ENCODE results near the gene PARD6G.
A peak's percentile ranks its signal among the peaks of the same experiment; 100 is the strongest.

PARD6G gene

DNA sequence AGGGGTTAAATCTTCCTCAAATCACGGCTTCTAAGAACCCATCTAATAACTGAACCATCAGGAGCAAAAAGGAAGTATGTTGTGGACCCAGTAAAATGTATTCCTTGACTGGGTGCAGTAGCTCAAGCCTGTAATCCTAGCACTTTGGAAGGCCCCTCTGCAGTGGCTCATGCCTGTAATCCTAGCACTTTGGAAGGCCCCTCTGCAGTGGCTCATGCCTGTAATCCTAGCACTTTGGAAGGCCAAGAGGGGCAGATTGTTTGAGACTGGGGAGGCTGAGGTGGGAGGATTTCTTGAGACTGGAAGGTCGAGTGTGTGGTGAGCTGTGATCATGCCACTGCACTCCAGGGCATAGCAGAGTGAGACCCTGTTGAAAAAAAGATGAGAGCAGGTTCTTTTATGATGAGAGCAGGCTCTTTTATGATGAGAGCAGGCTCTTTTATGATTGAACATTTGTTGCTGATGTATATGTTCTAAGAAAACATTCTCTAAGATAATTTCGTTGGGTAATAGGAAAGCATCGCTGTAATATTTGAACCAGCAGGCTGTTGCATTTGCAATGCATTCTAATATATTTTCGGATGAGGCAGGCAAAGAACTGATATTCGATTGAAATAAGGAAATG lies 3.5 kb upstream of the PARD6G start:
- no peaks in the 10 kb centered on the region for H3K27me3 ChIP-seq (ENCODE audit: insufficient read depth, low read depth, severe bottlenecking)

DNA sequence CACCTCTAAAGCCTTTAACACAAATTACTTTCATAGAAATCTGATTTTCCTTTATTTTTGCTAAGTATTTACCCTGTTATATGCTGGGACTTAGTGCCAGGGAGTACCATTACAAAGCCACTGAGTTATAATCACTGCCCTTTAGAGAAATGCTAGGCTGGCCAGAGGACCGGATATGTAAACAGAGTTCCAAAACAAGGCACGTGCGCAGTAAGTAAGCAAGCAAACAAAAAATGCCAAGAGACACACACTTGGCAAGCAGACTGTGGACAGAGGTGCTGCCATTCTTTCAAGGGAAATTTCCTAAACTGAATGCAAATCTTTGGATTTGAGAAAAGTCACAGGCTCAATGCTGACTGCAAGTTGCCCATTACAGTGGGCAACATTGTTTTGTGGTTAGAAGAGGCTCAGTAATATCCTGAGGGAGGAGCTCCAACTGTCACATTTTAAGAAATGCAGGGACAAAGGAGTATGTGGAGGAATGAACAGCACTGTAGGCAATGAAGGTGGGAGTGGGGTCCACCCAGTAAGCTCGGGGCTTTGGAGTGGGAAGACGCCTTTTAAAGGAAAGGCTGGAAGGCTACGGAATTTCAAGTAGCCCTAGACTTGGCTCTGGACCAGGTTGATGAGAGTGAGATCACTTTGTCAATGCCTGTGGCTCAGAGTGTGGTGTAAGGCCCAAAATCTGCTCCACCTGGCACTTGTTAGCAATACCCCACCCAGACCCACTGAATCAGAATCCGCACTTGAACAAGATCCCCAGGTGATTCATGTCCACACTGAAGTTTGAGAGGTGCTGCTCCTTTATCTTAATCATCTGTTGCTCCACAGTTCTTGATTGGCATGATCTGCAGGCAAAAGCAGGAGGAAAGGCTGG lies 2.1 kb upstream of the PARD6G start:
- TF ChIP-seq, protein P1, sequence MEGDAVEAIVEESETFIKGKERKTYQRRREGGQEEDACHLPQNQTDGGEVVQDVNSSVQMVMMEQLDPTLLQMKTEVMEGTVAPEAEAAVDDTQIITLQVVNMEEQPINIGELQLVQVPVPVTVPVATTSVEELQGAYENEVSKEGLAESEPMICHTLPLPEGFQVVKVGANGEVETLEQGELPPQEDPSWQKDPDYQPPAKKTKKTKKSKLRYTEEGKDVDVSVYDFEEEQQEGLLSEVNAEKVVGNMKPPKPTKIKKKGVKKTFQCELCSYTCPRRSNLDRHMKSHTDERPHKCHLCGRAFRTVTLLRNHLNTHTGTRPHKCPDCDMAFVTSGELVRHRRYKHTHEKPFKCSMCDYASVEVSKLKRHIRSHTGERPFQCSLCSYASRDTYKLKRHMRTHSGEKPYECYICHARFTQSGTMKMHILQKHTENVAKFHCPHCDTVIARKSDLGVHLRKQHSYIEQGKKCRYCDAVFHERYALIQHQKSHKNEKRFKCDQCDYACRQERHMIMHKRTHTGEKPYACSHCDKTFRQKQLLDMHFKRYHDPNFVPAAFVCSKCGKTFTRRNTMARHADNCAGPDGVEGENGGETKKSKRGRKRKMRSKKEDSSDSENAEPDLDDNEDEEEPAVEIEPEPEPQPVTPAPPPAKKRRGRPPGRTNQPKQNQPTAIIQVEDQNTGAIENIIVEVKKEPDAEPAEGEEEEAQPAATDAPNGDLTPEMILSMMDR (IDR thresholded peaks at IDR 0.05; ENCODE audit: low read depth, low read length), result no peak
- Histone ChIP-seq H3K27me3 (ENCODE audit: insufficient read depth, low read depth, severe bottlenecking) (no peaks in the 10 kb centered on the region), H3K36me3 (peaks cover 5% of the 10 kb centered on the region), H3K4me3 (ENCODE audit: low read depth, low read length) (no peak overlapping the region), H3K27ac (no peak overlapping the region), H3K9me3 (ENCODE audit: severe bottlenecking) (peaks cover 3% of the 10 kb centered on the region)
- DNase-seq, result no peak

More for the DNA sequence above, 3.5 kb upstream of the PARD6G start:
- peak; percentile 69 for DNase-seq
- peaks cover 5% of the 10 kb centered on the region for H3K36me3 ChIP-seq
- TF ChIP-seq, protein P1 (IDR thresholded peaks at IDR 0.05; ENCODE audit: low read depth, low read length), result no peak
- H3K4me3 ChIP-seq (ENCODE audit: low read depth, low read length), result no peak overlapping the region
- peaks cover 10% of the 10 kb centered on the region for H3K9me3 ChIP-seq (ENCODE audit: severe bottlenecking)
- peak overlapping the region; percentile 25; the same call in 1 of the 2 replicates for H3K27ac ChIP-seq

DNA sequence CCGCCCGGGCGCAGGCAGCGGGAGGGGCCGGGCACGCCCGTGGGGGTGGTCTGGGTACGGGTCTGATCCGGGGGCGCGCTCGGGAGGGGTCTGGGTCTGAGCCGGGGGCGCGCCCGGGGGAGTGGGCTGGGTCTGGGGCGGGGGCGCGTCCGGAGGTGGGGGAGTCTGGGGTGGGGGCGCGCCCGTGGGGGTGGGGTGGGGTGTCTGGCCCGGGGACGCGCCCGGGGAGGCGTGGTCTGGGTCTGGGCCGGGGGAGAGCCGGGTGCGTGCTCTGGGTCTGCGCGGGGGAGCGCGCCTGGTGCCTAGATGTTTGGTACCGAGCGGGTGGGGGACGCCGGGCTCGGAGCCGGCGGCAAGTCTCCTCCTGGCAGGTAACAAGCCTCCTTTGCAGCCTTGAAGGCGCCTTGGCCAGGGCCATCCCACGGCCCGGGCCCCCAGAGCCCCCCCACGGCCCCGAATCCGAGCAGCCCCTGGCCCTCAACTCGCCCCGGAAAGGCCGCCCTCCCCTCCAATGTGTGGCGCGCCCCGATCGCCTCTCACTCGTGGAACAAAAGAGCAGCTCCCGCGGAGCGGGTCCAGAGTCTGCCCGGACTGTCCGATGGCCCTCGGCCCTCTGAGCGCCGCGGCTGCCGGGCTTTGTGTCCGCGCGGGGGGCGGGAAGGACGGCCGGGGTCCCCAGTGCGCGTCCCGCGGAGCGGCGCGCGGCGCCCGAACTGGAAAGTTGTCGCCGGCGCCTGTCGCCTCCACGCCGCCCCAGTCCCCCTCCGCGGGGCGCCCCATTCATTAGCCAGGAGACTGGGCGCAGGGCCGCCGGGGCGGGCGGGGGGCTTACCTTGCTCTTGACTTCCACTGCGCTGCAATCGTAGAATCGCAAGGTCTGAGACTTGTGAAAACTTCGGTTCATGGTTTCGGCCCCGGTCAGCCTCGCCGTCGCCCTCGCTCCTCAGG lies 595 bp downstream of the PARD6G start:
- Histone ChIP-seq H3K4me3 (ENCODE audit: low read depth, low read length) (peak overlapping the region; percentile 93), H3K9me3 (ENCODE audit: severe bottlenecking) (no peaks in the 10 kb centered on the region), H3K36me3 (peaks cover 5% of the 10 kb centered on the region), H3K27ac (peak overlapping the region; percentile 89), H3K27me3 (ENCODE audit: insufficient read depth, low read depth, severe bottlenecking) (no peaks in the 10 kb centered on the region)
- TF ChIP-seq, protein P1 (IDR thresholded peaks at IDR 0.05; ENCODE audit: low read depth, low read length), result no peak
- DNase-seq, result peak; percentile 89

DNA sequence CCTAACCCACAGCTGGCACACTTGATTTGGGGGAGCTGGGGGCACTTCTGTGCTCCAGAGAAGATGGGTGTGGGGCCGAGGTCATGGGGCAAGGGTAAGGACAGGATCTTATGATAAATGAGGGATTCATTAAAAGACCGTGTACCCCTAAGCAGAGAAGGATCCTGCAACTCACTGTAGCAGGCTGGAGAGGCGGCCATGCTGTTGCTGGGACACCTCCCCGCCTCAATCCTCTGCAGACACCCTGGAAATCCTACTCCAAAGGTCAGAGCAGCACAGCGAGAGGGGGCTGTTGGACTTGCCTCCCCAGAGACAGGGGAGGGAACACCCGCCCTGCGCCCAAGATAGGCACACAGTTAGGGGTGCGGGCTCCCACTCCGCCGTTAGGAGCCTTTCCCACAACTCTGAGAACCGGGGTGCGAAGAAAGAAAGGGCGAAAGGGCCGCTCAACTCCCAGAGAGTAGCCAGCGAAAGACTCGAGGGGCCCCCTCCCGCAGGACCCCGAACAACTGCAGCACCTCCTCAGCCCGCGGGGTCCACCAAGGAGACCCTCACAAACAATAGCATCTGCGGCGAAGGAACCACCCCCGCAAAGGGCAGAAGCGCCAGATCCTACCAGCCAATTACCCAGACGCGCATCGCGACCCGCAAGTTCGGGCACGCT lies 1.4 kb downstream of the PARD6G start:
- Histone ChIP-seq H3K9me3 (ENCODE audit: severe bottlenecking) (no peaks in the 10 kb centered on the region), H3K36me3 (peaks cover 5% of the 10 kb centered on the region), H3K27ac (peak overlapping the region; percentile 9; the same call in 1 of the 2 replicates), H3K4me3 (ENCODE audit: low read depth, low read length) (peak overlapping the region; percentile 93), H3K27me3 (ENCODE audit: insufficient read depth, low read depth, severe bottlenecking) (no peaks in the 10 kb centered on the region)
- DNase-seq, result no peak
- TF ChIP-seq, protein P1 (IDR thresholded peaks at IDR 0.05; ENCODE audit: low read depth, low read length), result no peak

Data from WERI-Rb-1 (cell line).